Uterus (tissue), 2 donors: ENCODE results near the gene TIFAB.

ENCODE experiments used
- CTCF ChIP-seq, 4 experiments: fragments of 200-600 bp in 2 of 4; fragments of 450-650 bp in 2 of 4; sonication (generic) in 2 of 4; IDR thresholded peaks; one replicate each; pipeline ENCODE4 v1.5.1; 2016 to 2019; ENCODE audit warnings: antibody characterized with exemption in 4 of 4, mild to moderate bottlenecking in 2 of 4, moderate library complexity in 1 of 4
- POLR2A ChIP-seq, 2 donors: fragments of 450-650 bp; IDR thresholded peaks; one replicate each; pipeline ENCODE4 v1.6.1; 2016; ENCODE audit warnings: antibody characterized with exemption in 2 of 2, mild to moderate bottlenecking in 1 of 2, moderate library complexity in 1 of 2

- TF ChIP-seq POLR2A (IDR thresholded peaks at IDR 0.05) (no peak), CTCF (IDR thresholded peaks at IDR 0.05) (no peak)
Measured at GRCh38 chr5:135405082-135405481, 47.1 kb downstream of the TIFAB start.
